Omental fat pad (tissue), 4 donors: ENCODE measurements around the gene MACROD2. TPM values are rescaled to one million over a fixed set of nuclear protein-coding genes. Genes with fewer than 3 reads are reported as not detected.

ENCODE experiments used
- ATAC-seq: fragments of 150-250 bp; one replicate; pipeline ENCODE4 v1.9.1; 2016; ENCODE audit warnings: mild to moderate bottlenecking, moderate library complexity; ENCODE audit not compliant: low FRiP score
- DNase-seq: peaks from one replicate; pipeline ENCODE4 v3.0.0-alpha.2; 2019; ENCODE audit warnings: low spot score
- total RNA-seq, 4 donors: library from RNA; depleted of rRNA; stranded (reverse); fragments of >200 nt; gene quantifications; one replicate each; pipeline ENCODE4 v1.1.0, GENCODE V29; 2016
- TF ChIP-seq, protein P1 (sequence below), 3 donors: fragments of 450-650 bp; IDR thresholded peaks; one replicate each; pipeline ENCODE4 v1.5.1; 2016 to 2017; ENCODE audit warnings: antibody characterized with exemption in 3 of 3, mild to moderate bottlenecking in 3 of 3, moderate library complexity in 2 of 3

The MACROD2 gene
- total RNA-seq, 4 donors from 2014 or later = 6.8 to 54.1 (median 7.4) TPM

- DNase-seq = no peak
- TF ChIP-seq, protein P1, sequence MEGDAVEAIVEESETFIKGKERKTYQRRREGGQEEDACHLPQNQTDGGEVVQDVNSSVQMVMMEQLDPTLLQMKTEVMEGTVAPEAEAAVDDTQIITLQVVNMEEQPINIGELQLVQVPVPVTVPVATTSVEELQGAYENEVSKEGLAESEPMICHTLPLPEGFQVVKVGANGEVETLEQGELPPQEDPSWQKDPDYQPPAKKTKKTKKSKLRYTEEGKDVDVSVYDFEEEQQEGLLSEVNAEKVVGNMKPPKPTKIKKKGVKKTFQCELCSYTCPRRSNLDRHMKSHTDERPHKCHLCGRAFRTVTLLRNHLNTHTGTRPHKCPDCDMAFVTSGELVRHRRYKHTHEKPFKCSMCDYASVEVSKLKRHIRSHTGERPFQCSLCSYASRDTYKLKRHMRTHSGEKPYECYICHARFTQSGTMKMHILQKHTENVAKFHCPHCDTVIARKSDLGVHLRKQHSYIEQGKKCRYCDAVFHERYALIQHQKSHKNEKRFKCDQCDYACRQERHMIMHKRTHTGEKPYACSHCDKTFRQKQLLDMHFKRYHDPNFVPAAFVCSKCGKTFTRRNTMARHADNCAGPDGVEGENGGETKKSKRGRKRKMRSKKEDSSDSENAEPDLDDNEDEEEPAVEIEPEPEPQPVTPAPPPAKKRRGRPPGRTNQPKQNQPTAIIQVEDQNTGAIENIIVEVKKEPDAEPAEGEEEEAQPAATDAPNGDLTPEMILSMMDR (IDR thresholded peaks at IDR 0.05) = no peak
- ATAC-seq = no peak
Observed at GRCh38 chr20:14913896-14914620, 918.7 kb downstream of the MACROD2 start.

- TF ChIP-seq, protein P1 (IDR thresholded peaks at IDR 0.05) = no peak
- DNase-seq (no peak), ATAC-seq (no peak)
Observed at GRCh38 chr20:14914633-14915032, 919.3 kb downstream of the MACROD2 start.

GRCh38 chr20:14915356-14915755 lies 920.0 kb downstream of the MACROD2 start:
- ATAC-seq (peak; percentile 42), DNase-seq (no peak)
- TF ChIP-seq, protein P1 (IDR thresholded peaks at IDR 0.05) = no peak

GRCh38 chr20:14916360-14916920 lies 921.1 kb downstream of the MACROD2 start:
- DNase-seq = no peak
- no peak for ATAC-seq
- TF ChIP-seq, protein P1 (IDR thresholded peaks at IDR 0.05) = no peak

- ATAC-seq (no peak), DNase-seq (no peak)
- TF ChIP-seq, protein P1 (IDR thresholded peaks at IDR 0.05) = no peak
Observed at GRCh38 chr20:14918281-14918680, 923.0 kb downstream of the MACROD2 start.

GRCh38 chr20:14918976-14919375 lies 923.7 kb downstream of the MACROD2 start:
- ATAC-seq = no peak
- TF ChIP-seq, protein P1 (IDR thresholded peaks at IDR 0.05) = no peak
- DNase-seq = no peak
